ENCODE data around the gene GPX4. TPM values are rescaled to one million over a fixed set of nuclear protein-coding genes. Genes with fewer than 3 reads are reported as not detected.

The GPX4 gene
- total and polyA plus RNA-seq, 2 of the 13 experiments (the other 11 are each of a cell fraction or from before 2014, with no cell fraction given), result 535 to 613 TPM

- TF ChIP-seq THAP7 (CRISPR knock-in tag; IDR thresholded peaks at IDR 0.05) (no peak), ZBTB20 (CRISPR knock-in tag; IDR thresholded peaks at IDR 0.05; ENCODE audit: borderline replicate concordance, low read depth) (no peak), ZNF75D (CRISPR knock-in tag; IDR thresholded peaks at IDR 0.05; ENCODE audit: borderline replicate concordance) (no peak), ZNF646 (CRISPR knock-in tag; IDR thresholded peaks at IDR 0.05) (no peak), ZNF83 (CRISPR knock-in tag; IDR thresholded peaks at IDR 0.05; ENCODE audit: borderline replicate concordance) (no peak), ZNF709 (CRISPR knock-in tag; IDR thresholded peaks at IDR 0.05) (no peak), MEIS2 (CRISPR knock-in tag; IDR thresholded peaks at IDR 0.05) (peak; percentile 49; the same call in 1 of the 2 replicates), ZBTB7B (CRISPR knock-in tag; IDR thresholded peaks at IDR 0.05) (no peak), NCOR1 (IDR thresholded peaks at IDR 0.05; ENCODE audit: borderline replicate concordance, low read length) (peak; percentile 28; the same call in 1 of the 2 replicates), RAD21 (CRISPR knock-in tag; IDR thresholded peaks at IDR 0.05) (no peak; the same call in 1 of the 2 replicates), ZNF570 (CRISPR knock-in tag; IDR thresholded peaks at IDR 0.05; ENCODE audit: borderline replicate concordance) (no peak), HOXA7 (CRISPR knock-in tag; IDR thresholded peaks at IDR 0.05) (no peak), SMARCE1 (IDR thresholded peaks at IDR 0.05; ENCODE audit: borderline replicate concordance) (no peak), ZNF850 (CRISPR knock-in tag; conservative IDR thresholded peaks at IDR 0.05) (no peak), DNMT3B (CRISPR knock-in tag; conservative IDR thresholded peaks at IDR 0.05) (no peak), ZBTB42 (CRISPR knock-in tag; IDR thresholded peaks at IDR 0.05) (no peak), KDM3A (CRISPR knock-in tag; IDR thresholded peaks at IDR 0.05; ENCODE audit: low read depth) (no peak), NAIF1 (CRISPR knock-in tag; IDR thresholded peaks at IDR 0.05; ENCODE audit: borderline replicate concordance) (0 out of 2 replicates have a peak, but pooled peaks have one; percentile 26)
- TF ChIP-seq, protein P1, sequence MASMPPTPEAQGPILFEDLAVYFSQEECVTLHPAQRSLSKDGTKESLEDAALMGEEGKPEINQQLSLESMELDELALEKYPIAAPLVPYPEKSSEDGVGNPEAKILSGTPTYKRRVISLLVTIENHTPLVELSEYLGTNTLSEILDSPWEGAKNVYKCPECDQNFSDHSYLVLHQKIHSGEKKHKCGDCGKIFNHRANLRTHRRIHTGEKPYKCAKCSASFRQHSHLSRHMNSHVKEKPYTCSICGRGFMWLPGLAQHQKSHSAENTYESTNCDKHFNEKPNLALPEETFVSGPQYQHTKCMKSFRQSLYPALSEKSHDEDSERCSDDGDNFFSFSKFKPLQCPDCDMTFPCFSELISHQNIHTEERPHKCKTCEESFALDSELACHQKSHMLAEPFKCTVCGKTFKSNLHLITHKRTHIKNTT (CRISPR knock-in tag; IDR thresholded peaks at IDR 0.05), result no peak
- TF ChIP-seq, protein P2, sequence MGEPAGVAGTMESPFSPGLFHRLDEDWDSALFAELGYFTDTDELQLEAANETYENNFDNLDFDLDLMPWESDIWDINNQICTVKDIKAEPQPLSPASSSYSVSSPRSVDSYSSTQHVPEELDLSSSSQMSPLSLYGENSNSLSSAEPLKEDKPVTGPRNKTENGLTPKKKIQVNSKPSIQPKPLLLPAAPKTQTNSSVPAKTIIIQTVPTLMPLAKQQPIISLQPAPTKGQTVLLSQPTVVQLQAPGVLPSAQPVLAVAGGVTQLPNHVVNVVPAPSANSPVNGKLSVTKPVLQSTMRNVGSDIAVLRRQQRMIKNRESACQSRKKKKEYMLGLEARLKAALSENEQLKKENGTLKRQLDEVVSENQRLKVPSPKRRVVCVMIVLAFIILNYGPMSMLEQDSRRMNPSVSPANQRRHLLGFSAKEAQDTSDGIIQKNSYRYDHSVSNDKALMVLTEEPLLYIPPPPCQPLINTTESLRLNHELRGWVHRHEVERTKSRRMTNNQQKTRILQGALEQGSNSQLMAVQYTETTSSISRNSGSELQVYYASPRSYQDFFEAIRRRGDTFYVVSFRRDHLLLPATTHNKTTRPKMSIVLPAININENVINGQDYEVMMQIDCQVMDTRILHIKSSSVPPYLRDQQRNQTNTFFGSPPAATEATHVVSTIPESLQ (CRISPR knock-in tag; conservative IDR thresholded peaks at IDR 0.05), result no peak
These were observed 8.7 kb upstream of the GPX4 start, which contains the start of gene POLR2E (continued) for GRCh38 chr19:1094978-1095701.
